K562 (cell line): ENCODE results near the gene COX10.
"Not testable (repeated sequence)": the region's sequence is repeated elsewhere in the genome, so short reads cannot be mapped to it uniquely, and the experiment has no call there.

Experiments used
- PCBP1 ChIP-seq: fragments of 200-400 bp; formaldehyde crosslinking; IDR thresholded peaks from 2 replicates; pipeline ENCODE4 v1.6.1; 2018; ENCODE audit warnings: mild to moderate bottlenecking, low read depth, low read length; ENCODE audit not compliant: poor library complexity, severe bottlenecking
- POLR2AphosphoS2 ChIP-seq: IDR thresholded peaks from 2 replicates; pipeline ENCODE4 v1.6.1; 2012; ENCODE audit warnings: low read length, improper control_type of control experiment
- REST ChIP-seq, 2 experiments: fragments of 450-650 bp; formaldehyde crosslinking in 1 of 2; IDR thresholded peaks; 2 replicates each; pipeline versions ENCODE4 v1.4.0 to v1.6.1; 2014 to 2020; ENCODE audit warnings: mild to moderate bottlenecking in 2 of 2, borderline replicate concordance in 1 of 2, low read depth in 1 of 2
- RFX7 ChIP-seq: fragments of 250-450 bp; sonication (Bioruptor Pico); IDR thresholded peaks from 2 replicates; pipeline ENCODE4 v1.5.1; 2021; ENCODE audit warnings: mild to moderate bottlenecking
- ZZZ3 ChIP-seq: fragments of 450-650 bp; IDR thresholded peaks from 2 replicates; pipeline ENCODE4 v1.6.1; 2016; ENCODE audit warnings: antibody characterized with exemption, mild to moderate bottlenecking, moderate library complexity
- TF ChIP-seq, protein P1 (sequence below): sonication (generic); formaldehyde crosslinking; IDR thresholded peaks from 2 replicates; pipeline ENCODE4 v1.8.0; 2022; ENCODE audit warnings: mild to moderate bottlenecking, missing genetic modification reagents
- TF ChIP-seq, protein P2 (sequence below), 3 experiments: IDR thresholded peaks in 2 of 3; conservative IDR thresholded peaks in 1 of 3; 2 replicates each; pipeline ENCODE4 v1.5.1; 2011 to 2012; ENCODE audit warnings: low read length in 3 of 3, mild to moderate bottlenecking in 3 of 3, control low read depth in 2 of 3, improper control_type of control experiment in 1 of 3, inconsistent platforms in 1 of 3, low read depth in 1 of 3, mixed read lengths in 1 of 3, moderate library complexity in 1 of 3; ENCODE audit not compliant: insufficient read depth in 2 of 3

DNA sequence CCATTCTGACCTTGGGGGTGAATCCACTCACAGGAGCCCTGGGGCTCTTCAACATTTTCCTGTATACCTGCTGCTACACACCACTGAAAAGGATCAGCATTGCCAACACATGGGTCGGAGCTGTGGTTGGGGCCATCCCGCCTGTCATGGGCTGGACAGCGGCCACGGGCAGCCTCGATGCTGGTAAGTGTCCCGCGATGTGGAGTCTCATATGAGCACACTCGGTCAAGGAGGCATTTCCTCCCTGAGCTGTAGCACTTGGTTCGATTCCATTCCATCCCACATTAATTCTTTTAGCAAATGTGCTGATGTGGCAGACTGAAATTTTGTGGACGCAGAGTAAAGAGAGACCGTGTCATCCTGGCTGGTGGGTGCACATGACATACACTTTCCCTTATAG lies 122.7 kb downstream of the COX10 start:
- TF ChIP-seq, protein P1, sequence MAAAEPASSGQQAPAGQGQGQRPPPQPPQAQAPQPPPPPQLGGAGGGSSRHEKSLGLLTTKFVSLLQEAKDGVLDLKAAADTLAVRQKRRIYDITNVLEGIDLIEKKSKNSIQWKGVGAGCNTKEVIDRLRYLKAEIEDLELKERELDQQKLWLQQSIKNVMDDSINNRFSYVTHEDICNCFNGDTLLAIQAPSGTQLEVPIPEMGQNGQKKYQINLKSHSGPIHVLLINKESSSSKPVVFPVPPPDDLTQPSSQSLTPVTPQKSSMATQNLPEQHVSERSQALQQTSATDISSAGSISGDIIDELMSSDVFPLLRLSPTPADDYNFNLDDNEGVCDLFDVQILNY (CRISPR knock-in tag) = not testable (repeated sequence)
- not testable (repeated sequence) for TF ChIP-seq POLR2AphosphoS2; REST (IDR thresholded peaks at IDR 0.05; ENCODE audit: borderline replicate concordance); REST (CRISPR knock-in tag; IDR thresholded peaks at IDR 0.05; ENCODE audit: low read depth); PCBP1; RFX7 (CRISPR knock-in tag); ZZZ3
- TF ChIP-seq, protein P2, sequence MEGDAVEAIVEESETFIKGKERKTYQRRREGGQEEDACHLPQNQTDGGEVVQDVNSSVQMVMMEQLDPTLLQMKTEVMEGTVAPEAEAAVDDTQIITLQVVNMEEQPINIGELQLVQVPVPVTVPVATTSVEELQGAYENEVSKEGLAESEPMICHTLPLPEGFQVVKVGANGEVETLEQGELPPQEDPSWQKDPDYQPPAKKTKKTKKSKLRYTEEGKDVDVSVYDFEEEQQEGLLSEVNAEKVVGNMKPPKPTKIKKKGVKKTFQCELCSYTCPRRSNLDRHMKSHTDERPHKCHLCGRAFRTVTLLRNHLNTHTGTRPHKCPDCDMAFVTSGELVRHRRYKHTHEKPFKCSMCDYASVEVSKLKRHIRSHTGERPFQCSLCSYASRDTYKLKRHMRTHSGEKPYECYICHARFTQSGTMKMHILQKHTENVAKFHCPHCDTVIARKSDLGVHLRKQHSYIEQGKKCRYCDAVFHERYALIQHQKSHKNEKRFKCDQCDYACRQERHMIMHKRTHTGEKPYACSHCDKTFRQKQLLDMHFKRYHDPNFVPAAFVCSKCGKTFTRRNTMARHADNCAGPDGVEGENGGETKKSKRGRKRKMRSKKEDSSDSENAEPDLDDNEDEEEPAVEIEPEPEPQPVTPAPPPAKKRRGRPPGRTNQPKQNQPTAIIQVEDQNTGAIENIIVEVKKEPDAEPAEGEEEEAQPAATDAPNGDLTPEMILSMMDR (IDR thresholded peaks at IDR 0.05 in 2 of 3, conservative IDR thresholded peaks at IDR 0.05 in 1 of 3; ENCODE audit: insufficient read depth in 2 of 3, low read depth in 1 of 3, low read length in 3 of 3) = not testable (repeated sequence)
